ENCODE results near the gene PATE2. TPM values are rescaled to one million over a fixed set of nuclear protein-coding genes. Genes with fewer than 3 reads are reported as not detected.

Gene PATE2
- total and polyA plus RNA-seq, 2 of the 13 experiments (the other 11 are each of a cell fraction or from before 2014, with no cell fraction given): not detected

DNA sequence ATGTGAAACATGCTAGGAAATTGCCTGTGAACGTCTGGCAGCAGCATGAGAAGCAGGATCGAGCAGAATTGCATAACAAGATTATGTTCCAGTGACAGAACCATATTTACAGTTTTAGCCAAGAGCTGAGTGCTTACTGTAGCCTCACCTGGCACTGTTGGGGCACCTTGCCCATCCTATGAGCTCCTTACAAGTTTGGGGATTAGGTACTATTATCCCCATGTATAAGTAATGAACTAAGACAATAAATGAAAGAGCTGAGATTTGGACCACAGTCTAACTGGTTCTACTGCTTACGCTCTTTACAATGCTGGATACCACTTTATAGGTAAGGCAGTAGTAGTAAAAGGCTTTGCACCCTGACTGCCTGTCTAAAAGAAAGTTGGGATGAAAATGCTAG lies 49.7 kb downstream of the PATE2 start:
- ATAC-seq (no peak), DNase-seq (ENCODE audit: low spot score) (no peak), FAIRE-seq (no peak)
- Histone ChIP-seq H3K27ac (ENCODE audit: extremely low read length, insufficient read depth, low read length) (no peak overlapping the region), H3K9me3 (ENCODE audit: low read length) (no peaks in the 10 kb centered on the region), H3K4me1 (ENCODE audit: insufficient read depth, low read length) (no peaks in the 10 kb centered on the region), H2AFZ (ENCODE audit: low read length) (no peak overlapping the region), H3K36me3 (replicated peaks in 1 of 2; ENCODE audit: control insufficient read depth in 1 of 2, insufficient read depth in 2 of 2, low read length in 2 of 2) (no peaks in the 10 kb centered on the region), H3K27me3 (ENCODE audit: control insufficient read depth in 1 of 2, insufficient read depth in 2 of 2, low read length in 2 of 2) (no peaks in the 10 kb centered on the region; a peak in 1 of 5 replicates), H3K79me2 (ENCODE audit: insufficient read depth, low read length) (no peaks in the 10 kb centered on the region), H4K20me1 (ENCODE audit: insufficient read depth, low read length) (no peaks in the 10 kb centered on the region), H3K4me2 (ENCODE audit: low read depth, low read length) (no peak overlapping the region), H3K4me3 (replicated peaks in 1 of 3; ENCODE audit: insufficient read depth in 1 of 3, low read depth in 2 of 3, low read length in 3 of 3) (no peak overlapping the region), H3K9ac (ENCODE audit: insufficient read depth, low read depth, low read length) (no peak overlapping the region)
- intact Hi-C loops (cut with micrococcal nuclease; ENCODE audit: unreplicated experiment): no loop called here
- in situ Hi-C loops (cut with HindIII; ENCODE audit: extremely low pct_ligation_motif_present, low pct_unique_long_range_greater_than_20kb): loop anchor here (10.0 kb wide), 1 partner anchor 146 kb away; no protein-coding TSS in a partner anchor
- ChIA-PET CTCF (ENCODE audit: low intra/inter-chr PET ratio, low total read pairs) (no interaction called here), POLR2A (no interaction called here)
- no peak for TF ChIP-seq KLF11 (CRISPR knock-in tag; IDR thresholded peaks at IDR 0.05)
- no peak for TF ChIP-seq ZNF251 (CRISPR knock-in tag; IDR thresholded peaks at IDR 0.05)
- 12% methylated on average over 3 of the region's 3 CpGs for WGBS (ENCODE audit: low lambda C conversion rate)
- BruUV-seq (replicated peaks): no TSS peak

Other genes starting within 250 kb of the PATE2 start
- 126 and 138 TPM in 2 replicates for gene EI24, start 209.4 kb downstream of the PATE2 start, total RNA-seq (2016; rRNA removed; fragmentation: Illumina TruSeq; extraction: Trizol)
- gene EI24, start 209.4 kb downstream of the PATE2 start, polyA plus RNA-seq (2011; rRNA removed): 70.0 and 84.7 TPM in 2 replicates
- gene STT3A, start 186.0 kb downstream of the PATE2 start, total RNA-seq (2016; rRNA removed; fragmentation: Illumina TruSeq; extraction: Trizol): 141 and 229 TPM in 2 replicates
- gene STT3A, start 186.0 kb downstream of the PATE2 start, polyA plus RNA-seq (2011; rRNA removed): 314 and 319 TPM in 2 replicates
- gene CHEK1, start 153.7 kb downstream of the PATE2 start, total RNA-seq (2016; rRNA removed; fragmentation: Illumina TruSeq; extraction: Trizol): 83.2 and 152 TPM in 2 replicates
- gene CHEK1, start 153.7 kb downstream of the PATE2 start, polyA plus RNA-seq (2011; rRNA removed): 11.0 and 17.8 TPM in 2 replicates
- gene ACRV1, start 98.0 kb downstream of the PATE2 start, total RNA-seq (2016; rRNA removed; fragmentation: Illumina TruSeq; extraction: Trizol): not detected in 2 replicates
- 0.09 TPM in 1 of 2 replicates, not detected in the other for gene ACRV1, start 98.0 kb downstream of the PATE2 start, polyA plus RNA-seq (2011; rRNA removed)
- gene PATE1, start 32.5 kb downstream of the PATE2 start, total RNA-seq (2016; rRNA removed; fragmentation: Illumina TruSeq; extraction: Trizol): not detected in 2 replicates
- gene PATE1, start 32.5 kb downstream of the PATE2 start, polyA plus RNA-seq (2011; rRNA removed): not detected in 2 replicates
- not detected in 2 replicates for gene PATE3, start 9.3 kb upstream of the PATE2 start, total RNA-seq (2016; rRNA removed; fragmentation: Illumina TruSeq; extraction: Trizol)
- gene PATE3, start 9.3 kb upstream of the PATE2 start, polyA plus RNA-seq (2011; rRNA removed): not detected in 2 replicates
- not detected in 2 replicates for gene PATE4, start 54.5 kb upstream of the PATE2 start, total RNA-seq (2016; rRNA removed; fragmentation: Illumina TruSeq; extraction: Trizol)
- gene PATE4, start 54.5 kb upstream of the PATE2 start, polyA plus RNA-seq (2011; rRNA removed): not detected in 2 replicates
- 3.8 and 5.6 TPM in 2 replicates for gene HYLS1, start 108.8 kb upstream of the PATE2 start, total RNA-seq (2016; rRNA removed; fragmentation: Illumina TruSeq; extraction: Trizol)
- 1.1 and 1.3 TPM in 2 replicates for gene HYLS1, start 108.8 kb upstream of the PATE2 start, polyA plus RNA-seq (2011; rRNA removed)
- gene PUS3, start 124.4 kb upstream of the PATE2 start, total RNA-seq (2016; rRNA removed; fragmentation: Illumina TruSeq; extraction: Trizol): 18.2 and 22.9 TPM in 2 replicates
- gene PUS3, start 124.4 kb upstream of the PATE2 start, polyA plus RNA-seq (2011; rRNA removed): 4.7 and 6.0 TPM in 2 replicates
- 0.11 and 0.29 TPM in 2 replicates for gene DDX25, start 125.7 kb upstream of the PATE2 start, total RNA-seq (2016; rRNA removed; fragmentation: Illumina TruSeq; extraction: Trizol)
- gene DDX25, start 125.7 kb upstream of the PATE2 start, polyA plus RNA-seq (2011; rRNA removed): 0.13 and 0.17 TPM in 2 replicates
- gene VSIG10L2, start 167.2 kb upstream of the PATE2 start, total RNA-seq (2016; rRNA removed; fragmentation: Illumina TruSeq; extraction: Trizol): not detected in 2 replicates
- gene VSIG10L2, start 167.2 kb upstream of the PATE2 start, polyA plus RNA-seq (2011; rRNA removed): 0.13 and 0.21 TPM in 2 replicates

Data from HepG2 (cell line).